ENCODE data around the gene SPTBN4.

SPTBN4 gene

DNA sequence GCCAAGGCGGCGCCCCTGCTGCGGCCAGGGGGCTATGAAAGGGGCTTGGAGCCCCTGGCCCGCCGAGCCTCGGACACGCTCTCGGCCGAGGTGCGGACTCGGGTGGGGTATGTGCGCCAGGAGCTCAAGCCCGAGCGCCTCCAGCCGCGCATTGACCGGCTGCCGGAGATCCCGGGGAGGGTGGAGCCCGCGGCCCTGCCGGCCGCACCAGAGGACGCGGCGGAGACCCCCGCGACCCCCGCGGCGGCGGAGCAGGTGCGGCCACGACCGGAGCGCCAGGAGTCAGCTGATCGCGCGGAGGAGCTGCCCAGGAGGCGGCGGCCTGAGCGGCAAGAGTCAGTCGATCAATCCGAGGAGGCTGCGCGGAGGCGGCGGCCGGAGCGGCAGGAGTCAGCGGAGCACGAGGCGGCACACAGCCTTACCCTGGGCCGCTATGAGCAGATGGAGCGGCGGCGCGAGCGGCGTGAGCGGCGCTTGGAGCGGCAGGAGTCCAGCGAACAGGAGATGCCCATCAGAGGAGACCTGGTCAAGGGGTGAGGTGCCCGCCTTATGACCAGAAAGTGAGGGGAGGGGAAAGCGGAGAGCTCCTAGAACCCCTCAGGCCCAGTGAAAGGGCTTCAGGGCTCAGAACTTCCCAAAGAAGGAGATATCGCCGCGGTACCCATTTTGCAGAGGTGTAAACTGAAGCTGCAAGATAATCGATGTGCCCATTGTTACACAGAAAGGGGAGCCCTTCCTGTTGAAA, 101.1 kb downstream of the SPTBN4 start:
- DNase-seq, result no peak

GRCh38 chr19:40570313-40571004, 103.7 kb downstream of the SPTBN4 start:
- peak; percentile 99 for DNase-seq

- no peak for DNase-seq
Observed at GRCh38 chr19:40571005-40571318, 104.2 kb downstream of the SPTBN4 start.

DNA sequence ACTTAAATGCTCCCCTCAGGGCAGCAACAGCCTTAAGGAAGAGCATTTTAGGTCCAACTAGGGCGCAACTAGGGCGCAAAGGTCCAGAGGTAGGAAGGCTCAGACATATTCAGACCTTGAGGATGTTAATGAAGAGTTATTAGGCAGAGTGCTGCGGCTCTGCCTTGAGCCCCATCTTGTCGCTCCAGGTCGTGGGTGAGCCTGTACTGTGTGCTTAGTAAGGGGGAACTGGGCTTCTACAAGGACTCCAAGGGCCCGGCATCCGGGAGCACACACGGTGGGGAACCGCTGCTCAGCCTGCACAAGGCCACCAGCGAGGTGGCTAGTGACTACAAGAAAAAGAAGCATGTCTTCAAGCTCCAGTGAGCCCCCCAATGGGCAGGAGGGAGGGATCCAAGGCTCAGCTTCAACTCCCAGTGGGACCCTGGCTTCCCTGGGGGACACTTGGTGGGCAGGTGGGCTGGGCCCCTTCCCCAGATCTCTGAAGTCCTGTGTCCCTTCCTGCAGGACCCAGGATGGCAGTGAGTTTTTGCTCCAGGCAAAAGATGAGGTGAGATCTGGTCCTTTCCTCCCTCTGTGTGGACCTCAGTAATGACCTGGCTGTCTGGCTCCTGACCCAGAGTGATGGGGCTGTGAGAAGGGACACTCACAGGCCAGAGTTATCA, 105.2 kb downstream of the SPTBN4 start:
- no peak for DNase-seq

- no peak for DNase-seq
Observed at GRCh38 chr19:40575326-40575725, 108.5 kb downstream of the SPTBN4 start.

DNA sequence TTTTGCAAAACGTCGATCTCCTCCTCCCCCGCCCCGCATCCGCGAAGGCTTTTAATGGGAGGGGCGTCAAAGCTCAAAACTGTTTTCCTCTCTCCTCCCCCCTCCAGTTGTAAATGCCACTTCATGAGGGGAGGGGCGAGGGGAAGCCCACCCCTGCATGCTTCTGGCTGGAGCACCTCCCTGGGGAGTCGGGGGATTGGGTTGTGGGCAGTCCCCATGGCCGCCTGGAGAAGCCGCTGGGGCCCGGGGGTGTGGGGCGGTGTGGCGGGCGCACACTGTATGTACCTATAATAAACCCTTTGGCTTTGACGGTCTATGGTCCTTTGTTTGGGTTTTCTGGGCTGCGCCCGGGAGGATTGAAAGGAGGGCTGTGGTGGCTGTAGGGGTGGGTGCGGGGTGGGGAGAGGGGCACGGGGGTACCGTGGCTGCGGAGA, 109.4 kb downstream of the SPTBN4 start:
- peak; percentile 25 to 35 for DNase-seq

DNA sequence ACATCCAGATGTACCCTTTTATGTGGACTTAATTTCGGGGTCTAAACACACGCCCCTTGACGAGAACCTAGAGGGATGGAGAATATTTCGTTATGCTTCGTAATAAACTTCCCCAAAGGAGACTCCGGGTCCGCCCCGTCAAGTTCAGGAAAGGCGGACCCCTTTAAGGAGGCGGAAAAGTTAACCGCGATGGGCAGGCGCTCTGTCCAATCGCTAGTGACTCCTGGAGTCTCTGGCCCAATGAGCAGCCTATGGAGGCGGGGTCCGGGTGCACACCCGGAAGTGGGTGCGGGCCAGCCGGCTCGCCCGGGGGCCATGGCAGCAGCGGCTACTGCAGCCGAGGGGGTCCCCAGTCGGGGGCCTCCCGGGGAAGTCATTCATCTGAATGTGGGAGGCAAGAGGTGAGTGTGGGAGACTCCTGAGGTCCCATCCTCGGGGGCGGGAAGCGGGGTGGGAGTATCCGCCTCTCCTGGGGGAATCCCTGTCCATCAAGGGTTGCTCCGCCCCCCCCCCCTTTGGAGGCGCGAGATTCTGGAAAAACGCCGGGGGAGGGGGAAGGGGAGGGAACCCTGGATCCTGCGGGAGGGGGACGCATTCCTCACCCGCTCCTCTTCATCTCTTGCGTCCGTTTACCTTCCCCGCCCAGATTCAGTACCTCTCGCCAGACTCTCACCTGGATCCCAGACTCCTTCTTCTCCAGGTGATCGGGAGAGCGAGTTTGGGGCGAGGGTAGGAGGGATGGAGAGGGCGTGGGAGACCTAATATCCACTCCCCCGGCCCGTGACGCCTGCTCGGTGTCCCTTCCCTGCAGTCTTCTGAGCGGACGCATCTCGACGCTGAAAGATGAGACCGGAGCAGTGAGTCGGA, 110.0 kb downstream of the SPTBN4 start, which contains the start of gene SHKBP1:
TSS of gene SHKBP1 (plus strand) at position 289 of the 867 bp plus-strand sequence. CDS start at position 316, 27 bp downstream.
- peak; percentile 93 to 94 for DNase-seq

DNA sequence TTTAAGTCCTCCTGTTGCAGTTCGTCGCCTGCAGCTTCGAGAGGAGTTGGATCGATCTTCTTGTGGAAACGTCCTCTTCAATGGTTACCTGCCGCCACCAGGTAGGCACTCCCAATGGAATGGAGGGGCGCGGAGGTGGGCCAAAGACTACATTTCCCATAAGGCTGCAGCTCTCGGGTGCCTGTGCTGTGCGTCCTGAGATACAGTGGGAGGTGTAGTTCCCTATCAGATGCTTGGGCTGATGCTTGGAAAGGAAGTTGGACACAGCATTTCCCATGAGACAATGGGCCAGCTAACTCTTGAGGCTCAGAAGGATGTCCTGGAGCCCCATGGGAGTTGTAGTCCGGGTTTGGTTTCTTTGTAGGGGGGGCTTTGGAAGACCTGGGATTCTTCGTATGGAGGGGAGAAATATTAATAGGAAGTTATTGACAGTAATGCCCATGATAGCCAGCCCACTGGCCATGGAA, 111.7 kb downstream of the SPTBN4 start:
- DNase-seq, result peak in 1 of 2 donors; percentile 57

DNA sequence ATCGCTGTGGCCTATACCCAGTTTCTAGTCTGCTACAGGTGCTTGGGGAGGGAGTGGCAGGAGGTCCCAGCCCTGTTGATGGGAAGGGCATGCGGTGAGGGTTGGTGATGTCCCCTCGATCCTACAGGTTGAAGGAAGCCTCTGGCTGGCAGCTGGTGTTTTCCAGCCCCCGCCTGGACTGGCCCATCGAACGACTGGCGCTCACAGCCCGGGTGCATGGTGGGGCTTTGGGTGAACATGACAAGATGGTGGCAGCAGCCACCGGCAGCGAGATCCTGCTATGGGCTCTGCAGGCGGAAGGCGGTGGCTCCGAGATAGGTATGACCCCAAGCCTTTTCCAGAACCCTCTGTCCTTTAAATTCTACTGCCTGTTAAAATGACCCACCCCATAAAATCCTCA, 113.8 kb downstream of the SPTBN4 start:
- DNase-seq, result no peak

GRCh38 chr19:40581531-40581930, 114.7 kb downstream of the SPTBN4 start:
- no peak for DNase-seq

GRCh38 chr19:40582467-40582866, 115.7 kb downstream of the SPTBN4 start:
- DNase-seq, result no peak

DNA sequence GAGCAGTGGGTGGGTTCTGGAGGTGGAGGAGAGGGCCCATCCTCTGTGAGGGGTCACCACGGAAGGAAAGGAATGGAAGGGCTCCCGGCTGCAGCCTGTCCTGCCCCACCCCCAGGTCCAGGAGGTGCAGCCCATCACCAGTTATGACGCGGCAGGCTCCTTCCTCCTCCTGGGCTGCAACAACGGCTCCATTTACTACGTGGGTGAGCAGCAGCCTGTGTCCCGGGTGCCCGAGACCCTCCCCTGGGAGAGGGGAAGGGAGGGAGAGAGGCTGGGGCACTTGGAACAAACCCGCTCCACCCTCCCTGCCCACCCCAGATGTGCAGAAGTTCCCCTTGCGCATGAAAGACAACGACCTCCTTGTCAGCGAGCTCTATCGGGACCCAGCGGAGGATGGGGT, 116.5 kb downstream of the SPTBN4 start:
- no peak for DNase-seq

DNA sequence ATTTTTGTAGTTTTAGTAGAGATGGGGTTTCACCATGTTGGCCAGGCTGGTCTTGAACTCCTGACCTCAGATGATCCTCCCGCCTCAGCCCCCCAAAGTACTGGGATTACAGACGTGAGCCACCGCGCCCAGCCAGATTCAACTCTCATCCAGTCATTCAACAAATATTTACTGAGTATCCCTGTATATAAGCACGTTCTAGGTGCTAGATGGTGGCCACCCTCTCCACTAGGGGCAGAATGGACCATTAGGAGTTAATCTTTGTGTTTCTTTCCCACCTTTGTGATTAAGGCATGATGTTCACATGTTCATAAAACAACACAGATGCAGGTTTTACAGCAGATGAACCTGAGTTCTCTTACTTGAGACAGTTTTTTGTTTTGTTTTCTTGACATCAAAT, 117.2 kb downstream of the SPTBN4 start:
- DNase-seq, result no peak

GRCh38 chr19:40585241-40585981, 118.6 kb downstream of the SPTBN4 start:
- peak in 1 of 2 donors; percentile 55 for DNase-seq

GRCh38 chr19:40585982-40586422, 119.2 kb downstream of the SPTBN4 start:
- no peak for DNase-seq

GRCh38 chr19:40586611-40587010, 119.8 kb downstream of the SPTBN4 start:
- no peak for DNase-seq

DNA sequence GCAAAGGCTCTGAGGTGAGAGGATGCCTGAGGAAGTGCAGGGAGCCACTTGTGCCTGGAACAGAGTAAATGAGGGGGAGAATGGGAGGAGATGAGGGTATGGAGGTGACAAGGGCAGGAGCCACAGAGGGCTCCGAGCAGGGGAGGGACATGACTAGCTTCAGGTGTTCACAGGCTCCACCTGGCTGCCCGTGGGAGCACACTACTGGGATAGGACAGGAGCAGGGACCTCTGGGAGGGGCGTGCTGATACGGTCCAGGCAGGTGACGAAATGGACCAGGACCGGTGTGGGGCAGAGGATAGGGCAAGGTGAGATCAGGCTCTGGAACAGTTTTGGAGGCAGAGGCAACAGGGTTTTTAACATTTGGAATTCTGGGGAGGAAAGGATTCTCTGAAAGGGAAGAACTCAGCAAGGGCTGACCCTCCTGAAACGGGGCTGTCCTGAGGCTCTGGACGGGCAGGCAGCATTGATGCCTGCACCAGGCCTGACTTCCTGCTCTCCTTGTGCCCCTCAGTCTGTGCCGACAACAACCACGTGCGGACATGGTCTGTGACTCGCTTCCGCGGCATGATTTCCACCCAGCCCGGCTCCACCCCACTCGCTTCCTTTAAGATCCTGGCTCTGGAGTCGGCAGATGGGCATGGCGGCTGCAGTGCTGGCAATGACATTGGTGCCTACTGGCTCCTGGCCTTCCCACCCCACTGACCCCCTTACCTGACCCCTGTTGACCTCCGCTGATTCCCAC, 121.5 kb downstream of the SPTBN4 start:
- DNase-seq, result no peak

- DNase-seq, result no peak
Observed at GRCh38 chr19:40588926-40589569, 122.2 kb downstream of the SPTBN4 start.

GRCh38 chr19:40589591-40590429, 123.0 kb downstream of the SPTBN4 start:
- no peak for DNase-seq

Measured in CD4-positive, alpha-beta T cell treated with Interleukin-4 for 1 hour (primary cell).